ENCODE results near the gene GBX1.

The GBX1 gene

GRCh38 chr7:151167197-151167961 lies at the start of gene GBX1:
GBX1 (minus strand) TSS chr7:151167694; CDS start chr7:151167548, 146 bp downstream.
- no peak for DNase-seq (ENCODE audit: low spot score)

GRCh38 chr7:151215396-151215795 lies 47.9 kb upstream of the GBX1 start:
- DNase-seq (ENCODE audit: low spot score): no peak

DNA sequence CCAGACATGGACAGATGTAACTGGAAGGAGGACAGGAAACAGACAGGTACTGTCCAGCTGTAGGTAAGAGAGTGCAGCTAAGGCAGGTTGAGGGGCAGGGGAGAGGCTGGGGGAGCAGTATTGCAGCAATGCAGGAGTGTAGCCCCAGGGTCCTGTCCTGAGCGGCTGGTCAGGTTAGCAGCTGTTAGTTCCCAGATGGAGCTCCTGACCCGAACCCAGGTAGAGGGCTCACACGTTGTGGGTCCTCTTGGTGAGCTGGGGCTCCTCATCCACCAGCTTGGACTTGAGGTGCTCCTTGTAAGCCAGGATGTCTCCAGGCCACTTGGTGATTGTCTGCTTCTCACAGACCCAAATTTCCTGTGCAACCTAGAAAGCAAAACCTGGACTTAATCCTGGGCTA lies 46.3 kb upstream of the GBX1 start:
- no peak for DNase-seq (ENCODE audit: low spot score)

DNA sequence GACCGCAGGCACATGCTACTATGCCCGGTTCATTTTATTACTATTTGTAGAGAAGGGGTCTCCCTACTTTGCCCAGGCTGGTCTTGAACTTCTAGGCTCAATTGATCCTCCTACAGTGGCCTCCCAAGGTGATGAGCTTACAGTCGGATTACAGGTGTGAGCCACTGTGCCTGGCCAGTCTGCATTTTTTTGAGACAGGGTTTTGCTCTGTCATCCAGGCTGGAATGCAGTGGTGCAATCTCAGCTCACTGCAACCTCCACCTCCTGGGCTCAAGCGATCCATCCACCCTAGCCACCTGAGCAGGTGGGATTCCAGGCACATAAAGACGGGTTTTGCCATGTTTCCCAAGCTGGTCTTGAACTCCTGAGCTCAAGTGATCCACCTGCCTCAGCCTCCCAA lies 45.1 kb upstream of the GBX1 start:
- DNase-seq (ENCODE audit: low spot score): no peak

GRCh38 chr7:151211155-151211772 lies 43.8 kb upstream of the GBX1 start:
- no peak for DNase-seq (ENCODE audit: low spot score)

DNA sequence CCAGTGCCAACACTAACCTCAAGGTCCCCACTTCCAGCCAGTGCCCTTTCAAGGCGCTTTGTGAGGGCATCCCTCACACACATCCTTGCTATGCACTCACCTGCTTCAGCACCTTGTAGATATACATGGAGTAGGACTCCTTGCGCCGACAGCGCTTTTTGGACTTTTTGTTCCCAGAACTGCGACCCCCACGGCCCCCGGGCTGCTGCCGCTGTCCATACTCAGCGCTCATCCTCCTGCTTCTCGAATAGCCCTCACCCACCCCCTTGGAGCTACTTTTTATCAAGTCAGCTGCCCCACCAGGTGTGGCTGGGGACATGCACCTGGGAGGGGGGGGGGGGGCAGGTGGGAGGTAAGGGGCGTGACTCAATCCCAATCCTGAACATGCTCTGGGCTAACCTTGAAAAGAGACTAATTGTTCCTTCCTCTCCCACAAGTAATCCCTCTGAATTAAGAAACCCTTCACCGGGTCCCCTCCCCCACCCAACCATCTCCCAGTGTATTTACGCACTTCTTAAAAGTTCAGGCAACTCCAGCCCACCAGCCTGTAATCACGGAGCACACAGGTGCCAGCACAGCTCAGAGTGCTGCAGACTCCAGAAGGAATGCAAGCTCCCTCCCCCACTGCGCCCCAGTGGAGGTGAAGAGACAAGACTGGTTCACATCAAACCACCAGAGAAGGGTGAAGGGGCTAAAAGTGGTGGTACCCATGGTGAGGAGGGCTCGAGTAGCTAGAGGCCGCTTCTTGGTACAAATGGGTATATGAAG lies 42.8 kb upstream of the GBX1 start, which contains the start of gene H2BK1:
Gene H2BK1 (minus strand): TSS at position 402 of the 768 bp plus-strand sequence. CDS start 170 bp downstream, at position 232.
- no peak for DNase-seq (ENCODE audit: low spot score)

DNA sequence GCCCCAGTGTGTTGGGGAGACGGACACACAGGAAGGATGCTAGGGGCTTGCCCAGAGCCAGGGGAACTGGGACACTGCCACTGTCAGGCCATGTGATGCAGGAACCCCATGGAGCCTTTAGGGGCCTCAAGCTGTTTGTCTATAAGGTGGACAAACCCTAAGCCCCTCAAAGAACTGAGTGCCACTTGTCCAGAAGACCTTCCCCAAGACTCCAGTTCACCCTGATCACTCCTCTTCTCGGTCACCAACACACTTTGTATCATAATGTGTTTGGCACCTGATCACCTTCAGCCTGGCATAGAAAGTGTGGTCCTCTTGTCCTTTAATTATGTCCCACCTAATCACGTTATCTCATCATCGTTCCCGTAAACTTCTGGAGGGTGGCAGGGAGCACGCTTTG lies 42.1 kb upstream of the GBX1 start:
- DNase-seq (ENCODE audit: low spot score): no peak

DNA sequence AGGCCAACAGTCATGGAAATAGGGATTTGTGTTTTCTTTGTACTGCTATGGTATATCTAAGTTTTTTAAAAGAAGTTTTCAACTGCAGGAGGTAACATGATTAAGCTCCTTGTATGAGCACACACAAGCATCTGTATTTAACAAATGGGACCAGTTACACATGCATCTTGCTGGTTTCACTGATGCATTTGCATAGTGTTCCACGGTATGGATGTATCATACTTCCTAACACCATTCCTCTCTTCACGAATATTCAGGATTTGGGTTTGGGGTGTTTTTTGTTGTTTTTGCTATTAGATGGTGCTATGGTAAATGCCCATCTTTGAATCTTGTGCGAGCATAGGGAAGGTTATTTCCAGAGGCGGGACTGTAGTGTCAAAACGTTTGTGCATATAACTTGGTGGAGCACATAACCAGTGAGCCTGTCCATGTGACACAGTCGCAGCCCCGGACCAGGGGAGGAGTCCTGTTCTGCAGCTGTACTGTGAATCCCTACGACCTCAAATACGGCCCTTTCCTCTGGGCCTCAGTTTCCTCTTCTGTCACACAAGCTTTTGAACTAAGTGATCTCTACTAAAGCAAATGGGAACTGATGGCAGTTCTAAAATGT lies 40.9 kb upstream of the GBX1 start:
- no peak for DNase-seq (ENCODE audit: low spot score)

GRCh38 chr7:151207804-151208203 lies 40.3 kb upstream of the GBX1 start:
- no peak for DNase-seq (ENCODE audit: low spot score)

DNA sequence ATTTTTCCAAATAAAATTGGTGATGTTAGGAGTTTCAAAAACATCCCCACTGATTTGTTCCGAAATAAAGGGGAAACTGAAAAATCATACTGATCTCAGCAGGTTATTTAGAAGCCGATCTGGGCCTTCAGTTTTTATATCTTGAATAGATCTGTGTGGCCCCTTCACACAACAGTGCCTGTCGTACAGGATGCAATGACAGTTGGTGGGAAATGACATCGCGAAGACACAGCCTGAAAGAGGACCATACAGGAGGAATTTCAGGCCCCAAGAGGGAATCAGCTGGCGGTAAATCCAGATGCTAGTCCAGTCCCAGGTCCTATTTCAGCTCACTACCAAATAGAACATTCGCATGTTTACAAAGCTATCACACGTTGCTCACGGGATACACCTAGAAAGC lies 39.8 kb upstream of the GBX1 start:
- DNase-seq (ENCODE audit: low spot score): no peak

DNA sequence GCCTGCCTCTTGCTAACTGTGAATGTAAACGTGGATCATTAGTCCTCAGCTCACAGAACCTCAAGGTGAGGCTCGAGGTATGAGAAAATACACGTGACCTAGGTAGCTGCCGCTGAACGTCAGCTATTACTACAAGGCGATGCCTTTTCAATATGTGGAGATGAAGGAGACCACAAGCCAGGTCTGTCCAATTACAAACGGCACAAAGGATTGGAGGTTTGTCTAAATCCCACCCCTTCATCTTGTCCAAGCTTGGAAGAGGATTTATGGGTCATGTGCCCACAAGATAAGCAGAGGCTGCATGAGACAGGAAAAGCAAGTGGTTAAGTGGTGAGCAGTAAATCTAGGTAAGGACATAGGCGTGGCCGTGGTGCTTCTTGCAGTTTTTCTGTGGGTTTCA lies 39.4 kb upstream of the GBX1 start:
- DNase-seq (ENCODE audit: low spot score): no peak

- DNase-seq (ENCODE audit: low spot score): no peak
Observed at GRCh38 chr7:151205730-151206129, 38.2 kb upstream of the GBX1 start.

- DNase-seq (ENCODE audit: low spot score): no peak
Observed at GRCh38 chr7:151204383-151205032, 37.0 kb upstream of the GBX1 start.

GRCh38 chr7:151202836-151203235 lies 35.3 kb upstream of the GBX1 start:
- no peak for DNase-seq (ENCODE audit: low spot score)

DNA sequence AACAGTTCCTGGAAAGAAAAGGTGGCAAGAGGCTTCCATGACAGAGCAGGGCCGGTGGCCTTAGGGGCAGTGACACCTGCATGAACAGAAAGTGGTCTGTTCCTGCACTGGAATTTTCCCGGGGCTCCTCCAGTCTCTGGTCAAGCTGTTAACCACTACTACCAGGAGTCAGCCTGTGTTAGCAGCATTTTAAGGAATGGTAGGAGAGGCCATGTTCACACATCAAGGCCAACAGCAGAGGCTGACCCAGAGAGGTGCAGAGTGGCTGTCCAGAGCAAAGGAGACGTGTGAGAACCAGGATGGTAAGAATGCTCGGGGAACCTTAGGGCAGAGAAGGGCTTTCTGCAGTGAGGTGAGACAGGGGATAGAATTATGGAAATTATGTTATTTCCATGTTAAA lies 34.3 kb upstream of the GBX1 start:
- DNase-seq (ENCODE audit: low spot score): no peak

DNA sequence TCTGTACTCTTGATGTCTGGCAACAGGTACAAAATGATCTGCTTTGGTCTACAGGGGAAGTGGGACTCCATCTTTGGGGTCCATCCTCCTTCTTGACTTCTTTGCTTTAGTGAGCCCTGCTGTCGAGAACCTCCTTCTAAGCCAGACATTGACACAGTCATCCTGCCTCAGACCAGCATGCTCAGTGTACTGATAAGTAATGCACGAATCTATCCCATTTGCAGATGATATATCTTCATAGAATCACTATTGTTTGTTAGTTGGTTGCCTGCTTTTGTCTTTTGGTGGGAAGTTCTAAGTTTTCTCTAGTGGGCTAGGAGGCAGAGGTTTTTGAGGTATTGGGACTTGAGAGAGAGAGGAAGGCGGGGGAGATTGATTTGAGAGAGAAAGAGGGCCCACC lies 33.9 kb upstream of the GBX1 start:
- no peak for DNase-seq (ENCODE audit: low spot score)

- DNase-seq (ENCODE audit: low spot score): no peak
Observed at GRCh38 chr7:151198945-151199848, 31.7 kb upstream of the GBX1 start.

DNA sequence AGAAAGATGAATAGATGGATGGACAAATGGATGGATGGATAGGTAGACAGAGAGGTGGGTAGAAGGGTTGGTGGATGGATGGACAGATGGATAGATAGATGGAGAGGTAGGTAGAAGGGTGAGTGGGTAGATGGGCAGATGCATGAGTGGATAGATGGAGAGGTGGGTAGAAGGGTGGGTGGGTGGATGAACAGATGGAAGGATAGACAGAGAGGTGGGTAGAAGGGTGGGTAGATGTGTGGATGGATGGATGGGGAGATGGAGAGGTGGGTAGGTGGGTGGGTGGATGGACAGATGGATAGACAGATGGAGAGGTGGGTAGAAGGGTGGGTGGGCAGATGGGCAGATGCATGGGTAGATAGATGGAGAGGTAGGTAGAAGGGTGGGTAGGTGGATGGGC lies 30.4 kb upstream of the GBX1 start:
- no peak for DNase-seq (ENCODE audit: low spot score)

DNA sequence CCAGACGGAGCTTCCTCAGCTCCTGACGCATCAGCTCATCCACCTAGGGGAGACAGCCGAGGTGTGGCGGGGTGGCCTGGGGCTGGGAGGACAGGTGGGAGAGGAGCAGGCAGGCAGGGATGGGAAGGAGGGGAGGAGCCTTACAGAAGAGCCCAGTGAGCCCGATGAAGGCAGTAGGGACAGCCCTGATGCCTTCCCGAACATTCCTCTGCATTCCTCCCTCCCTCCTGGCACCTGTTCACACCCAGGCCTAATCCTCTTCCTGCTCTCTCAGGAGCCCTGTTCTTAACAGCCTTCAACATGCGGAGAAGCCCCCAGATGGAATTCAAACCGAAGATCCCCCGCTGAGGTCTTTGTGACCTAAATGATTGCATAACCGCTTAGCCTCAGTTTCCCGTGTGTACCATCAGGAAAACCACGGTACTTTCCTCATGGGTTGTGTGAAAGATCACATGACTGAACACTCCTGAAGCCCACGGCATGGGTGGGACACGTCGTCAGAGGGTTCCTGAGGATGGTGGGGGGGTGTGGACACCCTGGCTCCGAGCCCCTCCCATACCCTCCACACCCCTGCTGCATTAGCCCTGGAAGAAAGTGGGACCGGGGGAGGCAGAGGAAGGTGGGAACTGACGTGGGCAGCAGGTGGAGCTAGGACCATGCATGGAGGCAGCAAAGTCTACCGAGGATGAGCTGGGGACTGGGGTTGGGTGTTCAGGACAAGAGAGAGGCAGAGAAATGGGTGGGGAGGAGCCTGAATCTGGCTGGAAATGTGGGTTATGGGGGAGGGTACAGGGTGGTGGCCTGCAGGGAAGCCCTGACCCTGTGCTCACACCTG lies 28.3 kb upstream of the GBX1 start:
- no peak for DNase-seq (ENCODE audit: low spot score)

- no peak for DNase-seq (ENCODE audit: low spot score)
Observed at GRCh38 chr7:151194188-151194587, 26.7 kb upstream of the GBX1 start.

Data from NAMALWA (cell line).